Stomach (tissue), 4 donors: ENCODE measurements around the gene BABAM2.

Experiments used
- CTCF ChIP-seq, 7 experiments: fragments of 450-650 bp in 4 of 7; fragments of 200-600 bp in 3 of 7; sonication (generic) in 3 of 7; IDR thresholded peaks; one replicate each; pipeline ENCODE4 v1.5.1; 2016 to 2019; ENCODE audit warnings: antibody characterized with exemption in 7 of 7, control low read depth in 2 of 7, mild to moderate bottlenecking in 1 of 7
- POLR2AphosphoS5 ChIP-seq, 3 donors: sonication (generic); formaldehyde crosslinking; IDR thresholded peaks; one replicate each; pipeline ENCODE4 v1.6.1; 2016; ENCODE audit warnings: antibody characterized with exemption in 3 of 3

DNA sequence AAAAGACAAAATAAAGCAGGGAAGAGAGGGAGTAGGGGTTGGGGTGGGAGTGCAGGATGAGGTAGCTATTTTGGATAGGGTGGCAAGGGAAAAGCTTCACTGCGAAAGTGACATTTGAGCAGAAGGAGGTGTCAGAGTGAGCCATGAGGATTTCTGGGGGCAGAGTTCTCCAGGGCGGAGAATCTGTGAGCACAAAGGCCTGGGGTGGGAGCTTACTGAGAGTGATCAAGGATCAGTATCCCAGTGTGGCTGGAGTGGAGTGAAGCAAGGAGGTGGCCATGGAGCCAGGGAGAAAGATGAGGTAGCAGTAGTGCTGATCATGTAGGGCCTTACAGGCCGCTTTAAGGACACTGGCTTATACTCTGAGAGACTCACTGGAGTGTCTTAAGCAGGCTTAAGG lies 291.3 kb downstream of the BABAM2 start:
- TF ChIP-seq POLR2AphosphoS5 (IDR thresholded peaks at IDR 0.05) (no peak), CTCF (IDR thresholded peaks at IDR 0.05) (no peak)
